ENCODE results near the gene NUDT6.
"Not testable (repeated sequence)": the region's sequence is repeated elsewhere in the genome, so short reads cannot be mapped to it uniquely, and the experiment has no call there.

NUDT6 gene

GRCh38 chr4:122921971-122922876 is at the start of gene NUDT6:
NUDT6 (minus strand) TSS chr4:122922597; CDS start chr4:122922572, 25 bp downstream.
- peak in 2 of 3 donors; percentile 8 to 28 for DNase-seq (ENCODE audit: low read depth in 2 of 3, low spot score in 1 of 3)

DNA sequence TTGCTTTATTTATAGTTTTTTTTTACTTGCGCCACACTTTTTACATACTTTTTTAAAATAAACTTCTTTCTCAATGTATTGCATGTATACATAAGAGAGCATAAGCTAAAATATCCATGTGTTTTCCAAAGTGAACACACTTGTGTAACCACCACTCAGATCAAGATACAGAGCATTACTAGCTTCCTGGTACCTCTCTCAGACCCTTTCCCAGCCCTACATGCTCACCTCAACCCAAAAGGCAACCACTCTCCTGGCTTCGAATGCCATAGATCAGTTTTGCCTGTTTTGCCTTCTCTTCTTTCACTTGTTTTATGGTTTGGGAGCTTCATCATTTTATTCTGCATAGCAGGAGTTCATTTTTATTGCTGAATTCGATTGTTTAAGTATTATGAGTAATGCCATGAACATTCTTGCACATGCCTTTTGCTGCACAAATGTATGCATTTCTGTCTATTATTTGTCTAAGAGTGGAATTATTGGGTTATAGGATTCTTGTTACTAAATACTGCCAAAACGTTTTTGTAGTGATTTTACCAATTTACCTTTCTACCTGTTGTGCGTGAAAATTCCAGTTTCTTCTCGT is 45.9 kb upstream of the NUDT6 start:
- DNase-seq (ENCODE audit: low read depth in 2 of 3, low spot score in 1 of 3), result no peak

GRCh38 chr4:122967231-122967630 is 44.8 kb upstream of the NUDT6 start:
- DNase-seq (ENCODE audit: low read depth in 2 of 3, low spot score in 1 of 3), result no peak

- no peak for DNase-seq (ENCODE audit: low read depth in 2 of 3, low spot score in 1 of 3)
Observed at GRCh38 chr4:122966201-122966600, 43.8 kb upstream of the NUDT6 start.

DNA sequence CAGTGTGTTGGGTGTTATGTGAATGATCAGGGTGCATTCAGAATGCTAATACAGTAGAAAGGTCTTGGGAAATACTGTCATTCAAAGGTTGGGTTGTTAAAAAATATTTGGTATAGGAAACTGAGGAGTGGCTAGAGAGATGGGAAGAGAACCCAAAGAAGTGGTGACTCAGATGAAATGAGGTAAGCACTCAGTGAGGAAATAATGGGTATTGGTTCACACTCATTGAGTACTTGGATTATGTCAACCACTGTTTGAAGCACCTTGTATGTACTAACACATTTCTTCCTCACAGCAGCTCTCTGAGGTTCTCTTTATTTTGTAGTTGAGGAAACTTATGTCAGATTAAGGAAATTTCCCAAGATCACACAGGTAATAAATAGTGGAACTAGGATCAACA is 40.8 kb upstream of the NUDT6 start:
- DNase-seq (ENCODE audit: low read depth in 2 of 3, low spot score in 1 of 3), result no peak

GRCh38 chr4:122960611-122961000 is 38.2 kb upstream of the NUDT6 start:
- no peak for DNase-seq (ENCODE audit: low read depth in 2 of 3, low spot score in 1 of 3)

DNA sequence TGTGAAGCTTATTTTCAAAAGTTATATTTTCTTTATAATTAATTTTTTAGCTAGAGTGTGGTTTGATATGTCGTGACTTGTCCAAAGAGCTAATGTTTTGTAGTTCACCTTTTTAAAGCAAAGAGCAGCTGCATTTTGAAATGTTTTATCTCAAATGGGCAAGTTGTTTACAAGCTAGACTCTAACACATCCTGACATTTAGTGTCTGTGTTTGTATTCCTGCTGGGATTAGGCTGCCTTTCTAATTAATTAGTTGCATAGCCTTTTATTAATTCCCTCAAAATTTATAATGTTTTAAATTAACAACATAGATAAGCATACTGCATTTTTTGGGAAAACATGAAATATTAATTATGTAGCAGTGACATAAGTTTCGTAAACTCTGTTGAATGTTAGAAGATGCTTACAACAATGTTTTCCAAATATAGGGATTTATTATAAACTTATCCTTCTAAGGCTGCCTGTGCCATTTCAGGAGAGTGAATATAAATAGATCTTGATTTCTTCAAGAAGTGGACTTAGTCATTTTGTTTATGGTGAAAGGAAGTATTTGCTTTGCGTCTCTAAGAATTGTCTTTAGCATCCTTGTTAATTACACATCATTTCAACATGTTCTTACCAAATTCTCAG is 37.7 kb upstream of the NUDT6 start:
- no peak for DNase-seq (ENCODE audit: low read depth in 2 of 3, low spot score in 1 of 3)

DNA sequence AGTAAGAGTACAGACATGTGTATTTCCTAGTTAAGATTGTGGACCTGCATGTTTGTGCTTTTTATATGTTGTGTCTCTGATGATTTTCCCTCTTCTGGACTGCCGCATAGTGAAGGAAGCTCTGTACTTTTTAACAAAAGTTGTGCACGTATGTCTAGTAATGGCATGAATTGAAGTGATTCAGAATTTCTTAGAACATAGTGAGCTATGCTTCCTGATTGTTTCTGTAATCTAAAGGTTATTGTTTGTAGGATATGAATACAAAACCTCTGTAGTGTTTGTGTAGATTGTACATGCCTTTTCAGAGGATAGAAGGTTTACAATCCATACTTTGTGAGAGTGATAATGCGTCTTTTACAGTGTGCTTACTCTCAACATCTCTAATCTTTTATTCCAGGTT is 37.0 kb upstream of the NUDT6 start:
- DNase-seq (ENCODE audit: low read depth in 2 of 3, low spot score in 1 of 3), result no peak

- no peak for DNase-seq (ENCODE audit: low read depth in 2 of 3, low spot score in 1 of 3)
Observed at GRCh38 chr4:122958505-122958904, 36.1 kb upstream of the NUDT6 start.

GRCh38 chr4:122953924-122954323 is 31.5 kb upstream of the NUDT6 start:
- DNase-seq (ENCODE audit: low read depth in 2 of 3, low spot score in 1 of 3), result no peak

GRCh38 chr4:122952028-122952427 is 29.6 kb upstream of the NUDT6 start:
- DNase-seq (ENCODE audit: low read depth in 2 of 3, low spot score in 1 of 3), result no peak

DNA sequence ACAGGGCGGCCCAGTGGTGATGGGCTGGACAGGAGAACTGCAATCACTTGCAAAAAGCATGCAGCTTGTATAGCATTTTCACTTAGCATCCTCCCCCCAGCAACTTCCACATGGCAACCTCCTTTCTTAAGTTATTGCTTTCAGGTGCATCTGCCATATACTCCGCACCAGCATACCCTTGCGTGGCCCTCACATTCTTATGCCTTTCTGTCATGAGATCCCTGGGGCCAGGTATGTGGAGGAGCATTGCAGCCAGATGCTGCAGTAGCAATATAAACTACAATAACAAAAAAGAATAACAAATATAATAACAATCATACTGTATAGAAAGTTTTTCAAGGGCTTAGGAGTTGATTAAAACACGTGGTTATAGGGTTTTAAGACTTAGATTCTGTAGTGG is 26.3 kb upstream of the NUDT6 start:
- no peak for DNase-seq (ENCODE audit: low read depth in 2 of 3, low spot score in 1 of 3)

GRCh38 chr4:122946142-122946541 is 23.7 kb upstream of the NUDT6 start:
- DNase-seq (ENCODE audit: low read depth in 2 of 3, low spot score in 1 of 3), result no peak

- DNase-seq (ENCODE audit: low read depth in 2 of 3, low spot score in 1 of 3), result not testable (repeated sequence)
Observed at GRCh38 chr4:122945136-122945535, 22.7 kb upstream of the NUDT6 start.

- DNase-seq (ENCODE audit: low read depth in 2 of 3, low spot score in 1 of 3), result no peak
Observed at GRCh38 chr4:122932763-122933162, 10.4 kb upstream of the NUDT6 start.

DNA sequence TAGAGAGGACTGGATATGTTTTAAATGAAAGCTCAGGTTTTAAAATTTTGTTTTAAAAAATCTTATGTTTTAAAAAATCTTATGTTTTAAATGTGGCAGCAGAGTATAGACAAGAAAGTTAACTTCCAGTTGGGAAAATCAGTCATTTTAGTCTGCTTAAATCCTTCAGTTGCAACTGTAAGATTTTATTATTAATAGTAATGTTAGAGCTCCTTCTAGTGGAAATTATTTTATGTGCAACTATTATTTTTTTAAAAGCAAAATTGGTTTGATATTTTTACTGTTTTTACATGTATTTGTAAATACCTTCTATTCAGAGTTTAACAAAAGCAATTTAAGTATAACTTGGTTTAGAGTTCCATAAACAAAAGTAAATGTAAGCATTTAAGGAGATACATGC is 8.5 kb upstream of the NUDT6 start:
- DNase-seq (ENCODE audit: low read depth in 2 of 3, low spot score in 1 of 3), result no peak

GRCh38 chr4:122928930-122929329 is 6.5 kb upstream of the NUDT6 start:
- DNase-seq (ENCODE audit: low read depth in 2 of 3, low spot score in 1 of 3), result no peak

DNA sequence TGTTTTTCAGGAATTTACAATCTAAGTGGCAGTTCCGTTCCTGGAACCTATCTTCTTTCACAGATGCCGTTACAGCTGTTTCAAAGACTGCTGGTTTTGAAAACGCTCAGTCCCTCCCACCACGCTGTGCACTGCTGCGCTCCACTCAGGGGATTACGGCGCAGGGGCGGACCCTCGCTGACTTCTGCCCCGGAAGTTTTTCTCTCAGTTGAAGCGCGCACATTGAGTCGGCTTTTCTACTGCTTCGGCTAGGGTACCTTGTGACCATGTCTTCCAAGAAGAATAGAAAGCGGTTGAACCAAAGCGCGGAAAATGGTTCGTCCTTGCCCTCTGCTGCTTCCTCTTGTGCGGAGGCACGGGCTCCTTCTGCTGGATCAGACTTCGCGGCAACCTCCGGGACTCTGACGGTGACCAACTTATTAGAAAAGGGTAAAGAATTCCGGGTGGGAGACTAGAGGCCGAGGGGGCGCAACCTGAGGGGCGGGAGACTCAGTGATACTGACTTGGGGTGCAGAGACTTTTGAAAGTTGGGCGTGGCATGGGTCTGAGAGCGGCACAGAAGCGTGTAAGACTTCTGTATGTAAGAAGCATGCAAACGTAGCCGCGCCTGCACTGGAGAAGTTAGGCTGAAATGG is 597 bp upstream of the NUDT6 start:
- DNase-seq (ENCODE audit: low read depth in 2 of 3, low spot score in 1 of 3), result peak; percentile 77 to 84 (median 82)

DNA sequence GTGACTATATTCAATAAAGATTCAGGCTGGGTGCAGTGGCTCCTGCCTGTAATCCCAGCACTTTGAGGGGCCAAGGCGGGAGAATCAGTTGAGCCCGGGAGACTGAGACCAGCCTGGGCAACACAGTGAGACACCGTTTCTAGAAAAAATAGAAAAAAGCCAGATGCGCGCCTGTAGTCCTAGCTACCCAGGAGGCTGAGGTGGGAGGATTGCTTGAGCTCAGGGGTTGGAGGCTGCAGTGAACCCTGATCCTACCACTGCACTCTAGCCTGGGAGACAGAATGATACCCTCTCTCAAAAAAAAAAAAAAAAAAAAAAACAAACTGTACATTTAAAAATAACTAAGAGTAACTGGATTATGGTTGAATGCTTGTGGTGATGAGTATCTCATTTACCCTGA is 1.1 kb downstream of the NUDT6 start:
- DNase-seq (ENCODE audit: low read depth in 2 of 3, low spot score in 1 of 3), result no peak

DNA sequence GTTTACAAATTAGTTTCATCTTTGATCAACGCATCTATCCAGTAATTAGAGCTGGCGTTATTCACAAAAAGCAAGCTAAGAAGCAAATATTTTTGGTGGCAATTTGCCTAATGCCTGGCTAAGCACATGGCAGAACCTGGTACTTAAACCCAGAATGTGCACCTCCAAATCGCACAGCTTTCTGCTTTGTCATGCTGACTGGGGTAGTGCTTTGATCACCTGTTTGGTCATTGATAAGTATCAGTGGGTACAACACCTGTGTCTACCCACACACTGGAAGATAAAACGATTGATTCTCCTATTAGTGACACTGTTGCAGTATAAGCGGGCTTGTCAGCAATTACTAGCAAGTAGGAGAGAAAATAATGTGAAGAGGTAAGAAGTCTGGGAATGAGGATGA is 1.9 kb downstream of the NUDT6 start:
- DNase-seq (ENCODE audit: low read depth in 2 of 3, low spot score in 1 of 3), result no peak

DNA sequence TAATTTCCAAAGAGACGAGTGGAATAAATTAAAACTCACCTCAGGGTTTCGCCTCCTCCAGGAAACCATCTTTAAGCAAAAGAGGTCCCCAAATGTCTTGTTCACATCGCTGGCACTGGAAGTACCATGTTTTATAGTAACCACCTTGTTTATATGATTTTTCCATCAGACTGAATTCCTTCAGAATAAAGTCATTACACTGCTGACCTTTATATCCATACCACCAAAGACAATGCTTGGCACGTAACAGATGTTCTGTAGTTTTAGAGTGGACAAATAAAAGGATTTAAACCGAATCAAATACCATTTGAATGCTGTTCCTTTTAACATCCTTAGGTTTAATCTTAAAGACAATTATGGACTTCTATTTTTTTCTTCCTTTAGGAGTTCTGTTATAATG is 4.7 kb downstream of the NUDT6 start:
- DNase-seq (ENCODE audit: low read depth in 2 of 3, low spot score in 1 of 3), result no peak

GRCh38 chr4:122914938-122915337 is 7.5 kb downstream of the NUDT6 start:
- no peak for DNase-seq (ENCODE audit: low read depth in 2 of 3, low spot score in 1 of 3)

Data from stimulated activated CD4-positive, alpha-beta T cell treated with anti-CD3 and anti-CD28 coated beads, Interleukin-12 subunit alpha, Interleukin-12 subunit beta, amount 100 ng/mL, for 48 hours (primary cell).